ENCODE data around the gene YKT6.

GRCh38 chr7:44200699-44201461, at the start of gene YKT6:
- no peak for TF ChIP-seq RARB (CRISPR knock-in tag; IDR thresholded peaks at IDR 0.05)
- no peak for TF ChIP-seq ZNF8 (CRISPR knock-in tag; IDR thresholded peaks at IDR 0.05)
- no peak for TF ChIP-seq ISL1 (CRISPR knock-in tag; IDR thresholded peaks at IDR 0.05)

Data from SK-N-SH treated with all-trans-retinoic acid at 6 μM for 48 hours (cell line).